HEK293 (cell line): ENCODE data around the gene ACIN1.

Source experiments
- CTCF ChIA-PET: fragments of 350-600 bp; formaldehyde crosslinking; extraction: SDS; loops from one replicate; lab custom pipeline; 2021; ENCODE audit warnings: antibody characterized with exemption; lab: Yijun Ruan, JAX
- POLR2A ChIA-PET: fragments of 300-600 bp; formaldehyde crosslinking; extraction: SDS; loops from one replicate; lab custom pipeline; 2020; ENCODE audit warnings: antibody characterized with exemption, inconsistent platforms; lab: Yijun Ruan, JAX
- H3K27ac ChIP-seq: fragments of 200-500 bp; sonication (Bioruptor generic); 2 replicates; pipeline ENCODE4 v1.5.1; 2014; ENCODE audit warnings: low read depth, low read length, control low read depth, inconsistent platforms; ENCODE audit errors: extremely low read depth
- H3K36me3 ChIP-seq, 2 experiments: fragments of 200-500 bp in 1 of 2; sonication (Bioruptor generic) in 1 of 2; 1 replicate in 1 of 2; 2 replicates in 1 of 2; pipeline ENCODE4 v1.5.1; 2014 to 2017; ENCODE audit warnings: inconsistent platforms in 2 of 2, low read length in 2 of 2; ENCODE audit not compliant: control insufficient read depth in 2 of 2, insufficient read depth in 1 of 2
- H3K4me1 ChIP-seq: fragments of 200-500 bp; sonication (Bioruptor generic); 2 replicates; pipeline ENCODE4 v1.5.1; 2014; ENCODE audit warnings: mild to moderate bottlenecking, low read length, inconsistent platforms; ENCODE audit not compliant: control insufficient read depth, insufficient read depth
- H3K4me3 ChIP-seq: 2 replicates; pipeline ENCODE4 v1.5.1; 2011; ENCODE audit warnings: low read depth, mild to moderate bottlenecking, control low read depth, low read length, moderate library complexity
- H3K9me3 ChIP-seq: fragments of 200-500 bp; sonication (Bioruptor generic); 2 replicates; pipeline ENCODE4 v1.5.1; 2014; ENCODE audit warnings: low read depth, low read length, inconsistent platforms; ENCODE audit not compliant: control insufficient read depth, insufficient read depth
- HOXC10 ChIP-seq: sonication (generic); formaldehyde crosslinking; IDR thresholded peaks from 2 replicates; pipeline ENCODE4 v1.8.1; 2023; ENCODE audit warnings: mild to moderate bottlenecking, missing genetic modification reagents
- KLF1 ChIP-seq: fragments of 450-650 bp; formaldehyde crosslinking; IDR thresholded peaks from 2 replicates; pipeline ENCODE4 v1.5.1; 2016; ENCODE audit warnings: missing biosample characterization, missing genetic modification characterization
- MYNN ChIP-seq: fragments of 450-650 bp; formaldehyde crosslinking; IDR thresholded peaks from 2 replicates; pipeline ENCODE4 v1.5.1; 2016; ENCODE audit warnings: missing biosample characterization, missing genetic modification characterization, borderline replicate concordance
- YY2 ChIP-seq: fragments of 450-650 bp; formaldehyde crosslinking; IDR thresholded peaks from 2 replicates; pipeline ENCODE4 v1.5.1; 2016; ENCODE audit warnings: missing biosample characterization, missing genetic modification characterization
- ZFHX2 ChIP-seq: fragments of 450-650 bp; formaldehyde crosslinking; conservative IDR thresholded peaks from 2 replicates; pipeline ENCODE4 v1.5.1; 2016; ENCODE audit warnings: missing biosample characterization, missing genetic modification characterization
- ZNF112 ChIP-seq: fragments of 450-650 bp; formaldehyde crosslinking; IDR thresholded peaks from 2 replicates; pipeline ENCODE4 v1.5.0; 2017; ENCODE audit warnings: missing biosample characterization, missing genetic modification characterization
- ZNF175 ChIP-seq: fragments of 450-650 bp; formaldehyde crosslinking; IDR thresholded peaks from 2 replicates; pipeline ENCODE4 v1.5.1; 2016; ENCODE audit warnings: missing biosample characterization, missing genetic modification characterization
- ZNF211 ChIP-seq: fragments of 450-650 bp; formaldehyde crosslinking; IDR thresholded peaks from 2 replicates; pipeline ENCODE4 v1.5.1; 2016; ENCODE audit warnings: low read depth, missing biosample characterization, missing genetic modification characterization
- ZNF223 ChIP-seq: fragments of 450-650 bp; formaldehyde crosslinking; IDR thresholded peaks from 2 replicates; pipeline ENCODE4 v1.5.1; 2016; ENCODE audit warnings: missing biosample characterization, missing genetic modification characterization
- ZNF24 ChIP-seq: fragments of 450-650 bp; formaldehyde crosslinking; IDR thresholded peaks from 2 replicates; pipeline ENCODE4 v1.5.1; 2016; ENCODE audit warnings: missing biosample characterization, missing genetic modification characterization
- ZNF426 ChIP-seq: fragments of 450-650 bp; formaldehyde crosslinking; IDR thresholded peaks from 2 replicates; pipeline ENCODE4 v1.5.1; 2017; ENCODE audit warnings: missing biosample characterization, missing genetic modification characterization, mild to moderate bottlenecking, inconsistent platforms, moderate library complexity
- ZNF473 ChIP-seq: fragments of 450-650 bp; formaldehyde crosslinking; IDR thresholded peaks from 2 replicates; pipeline ENCODE4 v1.5.1; 2017; ENCODE audit warnings: missing biosample characterization, missing genetic modification characterization
- ZNF560 ChIP-seq: fragments of 450-650 bp; formaldehyde crosslinking; IDR thresholded peaks from 2 replicates; pipeline ENCODE4 v1.5.1; 2017; ENCODE audit warnings: missing biosample characterization, missing genetic modification characterization, borderline replicate concordance
- ZNF561 ChIP-seq: fragments of 450-650 bp; IDR thresholded peaks from 2 replicates; pipeline ENCODE4 v1.5.1; 2018; ENCODE audit warnings: missing biosample characterization, missing genetic modification characterization, borderline replicate concordance
- ZNF596 ChIP-seq: fragments of 450-650 bp; IDR thresholded peaks from 2 replicates; pipeline ENCODE4 v1.5.0; 2018; ENCODE audit warnings: missing biosample characterization, mild to moderate bottlenecking, missing genetic modification characterization, moderate library complexity
- ZNF692 ChIP-seq: fragments of 450-650 bp; formaldehyde crosslinking; IDR thresholded peaks from 2 replicates; pipeline ENCODE4 v1.5.1; 2016; ENCODE audit warnings: missing biosample characterization, missing genetic modification characterization
- ZNF791 ChIP-seq: fragments of 450-650 bp; formaldehyde crosslinking; IDR thresholded peaks from 2 replicates; pipeline ENCODE4 v1.5.1; 2016; ENCODE audit warnings: missing biosample characterization, missing genetic modification characterization
- TF ChIP-seq, protein P1 (sequence below): fragments of 450-650 bp; formaldehyde crosslinking; conservative IDR thresholded peaks from 2 replicates; pipeline ENCODE4 v1.5.1; 2016; ENCODE audit warnings: low read depth, missing biosample characterization, missing genetic modification characterization
- TF ChIP-seq, protein P2 (sequence below): fragments of 450-650 bp; formaldehyde crosslinking; IDR thresholded peaks from 2 replicates; pipeline ENCODE4 v1.5.1; 2017; ENCODE audit warnings: missing biosample characterization, mild to moderate bottlenecking, missing genetic modification characterization, moderate library complexity
- TF ChIP-seq, protein P3 (sequence below): fragments of 450-650 bp; formaldehyde crosslinking; IDR thresholded peaks from 2 replicates; pipeline ENCODE4 v1.5.1; 2016; ENCODE audit warnings: missing biosample characterization, missing genetic modification characterization

The ACIN1 gene

GRCh38 chr14:23066855-23067744 lies 27.8 kb downstream of the ACIN1 start (continued):
- TF ChIP-seq ZNF426 = no peak
- TF ChIP-seq, all 188 proteins: peak for 0

GRCh38 chr14:23066368-23066767 lies 28.6 kb downstream of the ACIN1 start:
- H3K36me3 ChIP-seq = peaks cover 40 to 82% of the 10 kb centered on the region in 2 experiments
- H3K4me3 ChIP-seq = no peak overlapping the region
- ChIA-PET CTCF (interaction anchor here (0.6 to 3.4 kb wide), 5 partner anchors 10 to 84 kb away, joined by 3 to 49 read pairs (median 6); partner anchors contain the start of gene AJUBA), POLR2A (interaction anchor here (0.8 to 1.4 kb wide), 2 partner anchors 8 to 11 kb away, joined by 3 read pairs; no protein-coding TSS in a partner anchor)
- H3K4me1 ChIP-seq = peaks cover 7% of the 10 kb centered on the region
- no peaks in the 10 kb centered on the region for H3K9me3 ChIP-seq
- TF ChIP-seq, protein P1, sequence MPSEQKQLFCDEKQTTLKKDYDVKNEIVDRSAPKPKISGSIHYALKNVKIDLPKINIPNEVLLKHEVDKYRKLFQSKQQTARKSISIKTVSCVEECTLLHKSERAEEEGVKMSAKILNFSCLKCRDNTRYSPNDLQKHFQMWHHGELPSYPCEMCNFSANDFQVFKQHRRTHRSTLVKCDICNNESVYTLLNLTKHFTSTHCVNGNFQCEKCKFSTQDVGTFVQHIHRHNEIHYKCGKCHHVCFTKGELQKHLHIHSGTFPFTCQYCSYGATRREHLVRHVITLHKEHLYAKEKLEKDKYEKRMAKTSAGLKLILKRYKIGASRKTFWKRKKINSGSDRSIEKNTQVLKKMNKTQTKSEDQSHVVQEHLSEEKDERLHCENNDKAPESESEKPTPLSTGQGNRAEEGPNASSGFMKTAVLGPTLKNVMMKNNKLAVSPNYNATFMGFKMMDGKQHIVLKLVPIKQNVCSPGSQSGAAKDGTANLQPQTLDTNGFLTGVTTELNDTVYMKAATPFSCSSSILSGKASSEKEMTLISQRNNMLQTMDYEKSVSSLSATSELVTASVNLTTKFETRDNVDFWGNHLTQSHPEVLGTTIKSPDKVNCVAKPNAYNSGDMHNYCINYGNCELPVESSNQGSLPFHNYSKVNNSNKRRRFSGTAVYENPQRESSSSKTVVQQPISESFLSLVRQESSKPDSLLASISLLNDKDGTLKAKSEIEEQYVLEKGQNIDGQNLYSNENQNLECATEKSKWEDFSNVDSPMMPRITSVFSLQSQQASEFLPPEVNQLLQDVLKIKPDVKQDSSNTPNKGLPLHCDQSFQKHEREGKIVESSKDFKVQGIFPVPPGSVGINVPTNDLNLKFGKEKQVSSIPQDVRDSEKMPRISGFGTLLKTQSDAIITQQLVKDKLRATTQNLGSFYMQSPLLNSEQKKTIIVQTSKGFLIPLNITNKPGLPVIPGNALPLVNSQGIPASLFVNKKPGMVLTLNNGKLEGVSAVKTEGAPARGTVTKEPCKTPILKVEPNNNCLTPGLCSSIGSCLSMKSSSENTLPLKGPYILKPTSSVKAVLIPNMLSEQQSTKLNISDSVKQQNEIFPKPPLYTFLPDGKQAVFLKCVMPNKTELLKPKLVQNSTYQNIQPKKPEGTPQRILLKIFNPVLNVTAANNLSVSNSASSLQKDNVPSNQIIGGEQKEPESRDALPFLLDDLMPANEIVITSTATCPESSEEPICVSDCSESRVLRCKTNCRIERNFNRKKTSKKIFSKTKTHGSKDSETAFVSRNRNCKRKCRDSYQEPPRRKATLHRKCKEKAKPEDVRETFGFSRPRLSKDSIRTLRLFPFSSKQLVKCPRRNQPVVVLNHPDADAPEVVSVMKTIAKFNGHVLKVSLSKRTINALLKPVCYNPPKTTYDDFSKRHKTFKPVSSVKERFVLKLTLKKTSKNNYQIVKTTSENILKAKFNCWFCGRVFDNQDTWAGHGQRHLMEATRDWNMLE = no peak
- TF ChIP-seq HOXC10 (CRISPR knock-in tag) (no peak), ZNF692 (no peak), ZNF211 (no peak), ZNF791 (tag by site-specific recombination) (no peak), ZNF561 (no peak), ZNF175 (tag by site-specific recombination) (no peak), ZFHX2 (no peak), MYNN (no peak), ZNF112 (tag by site-specific recombination) (no peak), ZNF473 (tag by site-specific recombination) (no peak), ZNF24 (no peak), ZNF560 (no peak), KLF1 (no peak), ZNF223 (tag by site-specific recombination) (no peak), ZNF596 (tag by site-specific recombination) (no peak), YY2 (no peak)
- TF ChIP-seq, protein P2, sequence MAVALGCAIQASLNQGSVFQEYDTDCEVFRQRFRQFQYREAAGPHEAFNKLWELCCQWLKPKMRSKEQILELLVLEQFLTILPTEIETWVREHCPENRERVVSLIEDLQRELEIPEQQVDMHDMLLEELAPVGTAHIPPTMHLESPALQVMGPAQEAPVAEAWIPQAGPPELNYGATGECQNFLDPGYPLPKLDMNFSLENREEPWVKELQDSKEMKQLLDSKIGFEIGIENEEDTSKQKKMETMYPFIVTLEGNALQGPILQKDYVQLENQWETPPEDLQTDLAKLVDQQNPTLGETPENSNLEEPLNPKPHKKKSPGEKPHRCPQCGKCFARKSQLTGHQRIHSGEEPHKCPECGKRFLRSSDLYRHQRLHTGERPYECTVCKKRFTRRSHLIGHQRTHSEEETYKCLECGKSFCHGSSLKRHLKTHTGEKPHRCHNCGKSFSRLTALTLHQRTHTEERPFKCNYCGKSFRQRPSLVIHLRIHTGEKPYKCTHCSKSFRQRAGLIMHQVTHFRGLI (tag by site-specific recombination) = no peak
- TF ChIP-seq, protein P3, sequence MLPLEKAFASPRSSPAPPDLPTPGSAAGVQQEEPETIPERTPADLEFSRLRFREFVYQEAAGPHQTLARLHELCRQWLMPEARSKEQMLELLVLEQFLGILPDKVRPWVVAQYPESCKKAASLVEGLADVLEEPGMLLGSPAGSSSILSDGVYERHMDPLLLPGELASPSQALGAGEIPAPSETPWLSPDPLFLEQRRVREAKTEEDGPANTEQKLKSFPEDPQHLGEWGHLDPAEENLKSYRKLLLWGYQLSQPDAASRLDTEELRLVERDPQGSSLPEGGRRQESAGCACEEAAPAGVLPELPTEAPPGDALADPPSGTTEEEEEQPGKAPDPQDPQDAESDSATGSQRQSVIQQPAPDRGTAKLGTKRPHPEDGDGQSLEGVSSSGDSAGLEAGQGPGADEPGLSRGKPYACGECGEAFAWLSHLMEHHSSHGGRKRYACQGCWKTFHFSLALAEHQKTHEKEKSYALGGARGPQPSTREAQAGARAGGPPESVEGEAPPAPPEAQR (tag by site-specific recombination) = no peak
- no peak overlapping the region; the same call in 1 of the 2 replicates for H3K27ac ChIP-seq
